ENCODE measurements around the gene DCAF16. TPM values are rescaled to one million over a fixed set of nuclear protein-coding genes. Genes with fewer than 3 reads are reported as not detected.

Gene DCAF16
- total RNA-seq, 1 donor, result 27.1 TPM

DNA sequence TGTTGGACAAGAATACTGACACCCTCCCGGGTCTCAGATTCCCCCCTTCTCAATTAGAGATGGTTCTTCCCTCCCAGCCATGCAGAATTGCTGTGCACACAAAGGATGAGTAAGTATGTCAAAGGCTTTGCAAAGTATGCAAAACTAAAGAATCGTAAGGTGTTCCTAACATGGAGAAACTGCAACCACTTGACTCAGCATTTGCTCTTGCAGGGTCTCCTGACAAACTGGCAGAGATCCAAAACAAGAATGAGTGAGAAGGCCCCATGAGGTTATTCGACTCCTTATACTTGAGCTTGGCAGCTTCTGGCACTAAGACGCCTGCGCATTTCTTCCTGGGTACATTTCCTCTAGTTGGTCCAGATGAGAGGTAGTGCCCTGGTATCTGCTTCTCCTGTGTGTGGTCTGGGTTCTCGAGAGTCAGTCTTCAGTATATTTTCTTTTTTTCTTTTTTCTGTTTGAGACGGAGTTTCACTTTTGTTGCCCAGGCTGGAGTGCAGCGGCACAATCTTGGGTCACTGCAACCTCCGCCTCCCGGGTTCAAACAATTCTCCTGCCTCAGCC lies 37.3 kb downstream of the DCAF16 start:
- TF ChIP-seq, protein P1, sequence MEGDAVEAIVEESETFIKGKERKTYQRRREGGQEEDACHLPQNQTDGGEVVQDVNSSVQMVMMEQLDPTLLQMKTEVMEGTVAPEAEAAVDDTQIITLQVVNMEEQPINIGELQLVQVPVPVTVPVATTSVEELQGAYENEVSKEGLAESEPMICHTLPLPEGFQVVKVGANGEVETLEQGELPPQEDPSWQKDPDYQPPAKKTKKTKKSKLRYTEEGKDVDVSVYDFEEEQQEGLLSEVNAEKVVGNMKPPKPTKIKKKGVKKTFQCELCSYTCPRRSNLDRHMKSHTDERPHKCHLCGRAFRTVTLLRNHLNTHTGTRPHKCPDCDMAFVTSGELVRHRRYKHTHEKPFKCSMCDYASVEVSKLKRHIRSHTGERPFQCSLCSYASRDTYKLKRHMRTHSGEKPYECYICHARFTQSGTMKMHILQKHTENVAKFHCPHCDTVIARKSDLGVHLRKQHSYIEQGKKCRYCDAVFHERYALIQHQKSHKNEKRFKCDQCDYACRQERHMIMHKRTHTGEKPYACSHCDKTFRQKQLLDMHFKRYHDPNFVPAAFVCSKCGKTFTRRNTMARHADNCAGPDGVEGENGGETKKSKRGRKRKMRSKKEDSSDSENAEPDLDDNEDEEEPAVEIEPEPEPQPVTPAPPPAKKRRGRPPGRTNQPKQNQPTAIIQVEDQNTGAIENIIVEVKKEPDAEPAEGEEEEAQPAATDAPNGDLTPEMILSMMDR (IDR thresholded peaks at IDR 0.05; ENCODE audit: insufficient read depth, low read length), result no peak
- DNase-seq (ENCODE audit: low read depth), result no peak
- no peak overlapping the region for H3K4me3 ChIP-seq (ENCODE audit: low read depth, low read length)

GRCh38 chr4:17771284-17771908 lies 39.2 kb downstream of the DCAF16 start:
- no peak for DNase-seq (ENCODE audit: low read depth)
- TF ChIP-seq, protein P1 (IDR thresholded peaks at IDR 0.05; ENCODE audit: insufficient read depth, low read length), result no peak
- H3K4me3 ChIP-seq (ENCODE audit: low read depth, low read length), result no peak overlapping the region

DNA sequence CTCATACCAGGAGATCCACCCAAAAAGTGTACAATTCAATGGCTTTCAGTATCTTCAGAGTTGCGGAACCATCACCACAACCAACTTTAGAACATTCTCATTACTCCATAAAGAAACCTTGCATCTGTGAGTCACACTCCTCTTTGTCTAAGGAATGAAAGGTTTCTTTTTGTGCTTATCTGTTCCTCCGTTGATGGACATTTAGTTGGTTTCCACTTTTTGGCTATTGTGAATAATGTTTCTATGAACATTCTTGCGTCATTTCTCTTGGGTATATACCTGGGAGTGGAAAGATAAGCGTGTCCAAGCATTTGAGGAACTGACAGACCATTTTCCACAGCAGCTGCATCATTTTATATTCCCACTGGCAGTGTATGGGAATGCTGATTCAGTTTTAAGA lies 39.7 kb downstream of the DCAF16 start:
- TF ChIP-seq, protein P1 (IDR thresholded peaks at IDR 0.05; ENCODE audit: insufficient read depth, low read length), result no peak
- no peak overlapping the region for H3K4me3 ChIP-seq (ENCODE audit: low read depth, low read length)
- peak; percentile 26 for DNase-seq (ENCODE audit: low read depth)

DNA sequence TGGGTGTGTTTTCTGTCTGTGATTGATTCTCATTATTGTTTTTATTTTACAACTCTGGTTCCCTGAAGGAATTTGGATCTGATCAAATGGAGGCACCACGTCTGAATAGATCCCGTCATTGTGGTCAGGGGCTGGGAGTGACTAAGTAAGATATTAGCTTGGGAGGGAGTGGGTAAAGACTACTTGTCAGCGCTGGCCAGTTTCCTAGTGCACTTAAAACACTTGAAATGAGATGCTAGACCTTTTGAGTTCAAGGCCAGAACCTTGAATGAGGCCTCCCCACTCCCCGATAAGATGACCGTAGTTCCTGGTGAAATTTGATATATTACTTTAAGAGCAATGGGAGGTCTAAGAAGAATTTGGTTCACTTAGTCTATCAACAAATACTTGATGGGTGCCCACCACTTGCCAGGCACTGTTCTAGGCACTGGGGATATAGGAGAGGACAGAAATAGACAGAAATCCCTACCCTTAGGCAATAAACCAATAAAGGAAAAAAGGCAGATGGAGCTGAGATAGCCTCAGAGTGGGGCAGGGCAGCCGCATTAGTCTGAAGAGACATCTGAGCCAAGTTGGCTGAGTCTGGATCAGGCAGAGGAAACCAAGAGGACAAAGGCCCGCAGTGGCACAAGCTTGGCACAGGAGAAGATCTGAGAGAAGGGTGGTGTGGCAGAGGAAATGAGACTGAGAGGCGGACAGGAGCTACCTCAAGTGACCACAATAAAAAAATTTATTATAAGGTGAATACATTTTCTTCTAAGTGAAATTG lies 41.0 kb downstream of the DCAF16 start:
- TF ChIP-seq, protein P1 (IDR thresholded peaks at IDR 0.05; ENCODE audit: insufficient read depth, low read length), result no peak
- DNase-seq (ENCODE audit: low read depth), result no peak
- H3K4me3 ChIP-seq (ENCODE audit: low read depth, low read length), result no peak overlapping the region

- TF ChIP-seq, protein P1 (IDR thresholded peaks at IDR 0.05; ENCODE audit: insufficient read depth, low read length), result no peak
Observed at GRCh38 chr4:17766826-17767458, 43.6 kb downstream of the DCAF16 start.

DNA sequence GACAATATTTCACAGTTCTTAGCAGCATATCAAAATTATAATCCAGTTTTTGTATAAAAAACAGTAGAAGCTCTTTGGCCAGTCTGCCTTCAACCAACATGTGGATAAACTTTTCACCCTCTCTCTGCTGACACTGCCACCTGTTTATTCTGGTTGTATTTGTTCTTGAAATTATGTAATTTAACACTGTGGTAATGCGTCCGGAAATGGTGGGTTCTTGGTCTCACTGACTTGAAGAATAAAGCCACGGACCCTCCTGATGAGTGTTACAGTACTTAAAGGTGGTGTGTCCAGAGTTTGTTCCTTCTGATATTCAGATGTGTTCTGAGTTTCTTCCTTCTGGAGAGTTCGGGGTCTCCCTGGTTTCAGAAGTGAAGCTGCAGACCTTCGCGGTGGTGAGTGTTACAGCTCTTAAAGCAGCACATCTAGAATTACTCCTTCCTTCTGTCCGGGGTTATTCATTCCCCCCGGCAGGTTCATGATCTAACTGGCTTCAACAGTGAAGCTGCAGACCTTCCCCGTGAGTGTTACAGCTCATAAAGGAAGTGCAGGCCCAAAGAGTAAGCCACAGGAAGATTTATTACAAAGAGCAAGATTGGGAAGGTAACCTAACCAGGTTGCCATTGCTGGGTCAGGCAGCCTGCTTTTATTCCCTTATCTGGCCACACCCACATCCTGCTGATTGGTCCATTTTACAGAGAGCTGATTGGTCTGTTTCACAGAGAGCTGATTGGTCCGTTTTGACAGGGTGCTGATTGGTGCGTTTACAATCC lies 44.9 kb downstream of the DCAF16 start:
- no peak overlapping the region for H3K4me3 ChIP-seq (ENCODE audit: low read depth, low read length)
- no peak for DNase-seq (ENCODE audit: low read depth)
- TF ChIP-seq, protein P1 (IDR thresholded peaks at IDR 0.05; ENCODE audit: insufficient read depth, low read length), result no peak

More at GRCh38 chr4:17766826-17767458, 43.6 kb downstream of the DCAF16 start:
- H3K4me3 ChIP-seq (ENCODE audit: low read depth, low read length), result no peak overlapping the region
- DNase-seq (ENCODE audit: low read depth), result no peak

Data from fibroblast of the aortic adventitia (primary cell).